ENCODE data around the gene SERPINB11.
"Not testable (repeated sequence)": the region's sequence is repeated elsewhere in the genome, so short reads cannot be mapped to it uniquely, and the experiment has no call there.

SERPINB11 gene

GRCh38 chr18:63730773-63731172 is 28.0 kb downstream of the SERPINB11 start:
- DNase-seq: no peak

- no peak for DNase-seq
Measured at GRCh38 chr18:63731215-63731614, 28.5 kb downstream of the SERPINB11 start.

- no peak for DNase-seq
Measured at GRCh38 chr18:63736876-63737275, 34.1 kb downstream of the SERPINB11 start.

- DNase-seq: no peak
Measured at GRCh38 chr18:63741769-63742168, 39.0 kb downstream of the SERPINB11 start.

GRCh38 chr18:63747006-63747405 is 44.2 kb downstream of the SERPINB11 start:
- no peak for DNase-seq

- DNase-seq: no peak
Measured at GRCh38 chr18:63749489-63749888, 46.7 kb downstream of the SERPINB11 start.

GRCh38 chr18:63752636-63753035 is 49.9 kb downstream of the SERPINB11 start:
- DNase-seq: no peak

DNA sequence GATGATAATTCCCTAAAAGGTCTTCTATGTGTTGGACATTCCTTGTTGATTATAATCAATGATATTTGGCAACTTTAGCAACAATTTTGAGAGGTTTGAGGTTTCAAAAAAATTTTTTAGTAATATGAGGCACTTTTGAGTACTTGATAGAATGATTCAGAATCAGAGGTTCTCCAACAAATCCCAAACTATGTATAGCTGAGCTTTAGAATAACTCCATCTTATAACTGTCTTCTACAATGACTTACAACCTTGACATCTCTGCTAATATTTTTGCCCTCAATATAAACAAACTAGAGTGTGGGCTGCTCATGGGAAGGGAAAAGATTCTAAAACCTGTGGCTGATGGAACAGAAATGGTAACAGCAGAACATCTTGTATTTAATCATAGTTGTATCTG is 50.9 kb downstream of the SERPINB11 start:
- DNase-seq: no peak

- DNase-seq: no peak
Measured at GRCh38 chr18:63757541-63757940, 54.8 kb downstream of the SERPINB11 start.

GRCh38 chr18:63758615-63759240 is 56.0 kb downstream of the SERPINB11 start:
- no peak for DNase-seq

- DNase-seq: not testable (repeated sequence)
Measured at GRCh38 chr18:63759786-63760185, 57.0 kb downstream of the SERPINB11 start.

GRCh38 chr18:63762518-63762917 is 59.8 kb downstream of the SERPINB11 start:
- DNase-seq: no peak

DNA sequence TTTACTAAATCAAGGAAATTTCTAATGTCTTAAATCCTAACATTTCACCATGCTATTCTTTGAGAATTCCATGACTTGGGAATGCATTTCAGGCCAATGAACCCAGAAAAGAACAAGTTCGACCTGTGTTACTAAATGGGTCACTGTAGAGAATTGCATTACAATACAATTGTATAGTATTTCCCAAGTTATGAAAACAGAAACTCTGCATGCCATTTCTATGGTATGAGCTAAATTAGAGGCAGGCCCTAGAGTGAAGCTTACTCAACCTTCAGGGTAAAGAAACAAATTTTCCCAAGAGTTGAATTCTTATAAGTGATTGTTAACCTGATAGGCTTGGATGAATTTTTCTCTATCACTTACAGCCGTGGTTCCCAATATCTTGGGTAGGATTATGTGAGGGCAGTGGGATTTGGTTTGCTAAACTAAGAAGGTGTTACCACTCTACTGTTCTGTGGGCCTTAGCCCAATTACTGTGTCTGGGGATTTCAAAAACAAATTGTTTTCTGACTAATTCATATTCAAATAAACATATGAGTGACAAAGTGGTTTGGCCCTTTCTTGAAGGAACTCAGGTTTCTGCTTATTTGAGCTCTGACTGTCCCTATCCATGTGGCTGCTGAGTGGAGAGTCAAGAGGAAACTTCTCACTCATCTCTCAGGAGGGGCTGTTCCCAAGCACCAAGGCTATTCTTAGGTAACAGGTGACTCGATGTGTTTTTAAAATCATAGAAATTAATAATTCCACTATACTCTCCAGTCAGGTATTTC is 61.3 kb downstream of the SERPINB11 start:
- DNase-seq: no peak

DNA sequence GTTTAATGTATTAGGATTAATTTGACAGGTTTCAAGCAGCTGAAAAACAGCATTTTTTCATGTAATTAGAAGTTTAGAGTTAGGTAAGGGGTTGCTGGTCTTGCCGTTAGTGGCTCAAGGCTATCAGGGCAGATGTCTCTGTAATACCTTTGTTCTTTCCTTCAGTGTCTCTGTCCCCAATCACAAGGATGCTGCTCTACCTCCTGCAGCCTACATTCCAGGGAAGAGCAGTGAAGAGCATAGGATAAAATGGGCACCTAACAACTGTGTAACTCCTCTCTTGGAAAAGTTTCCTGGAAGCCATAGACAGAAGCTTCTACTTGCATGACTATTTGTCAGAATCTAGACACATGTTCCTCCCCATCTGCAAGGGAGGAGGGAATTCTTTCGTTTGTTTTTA is 63.1 kb downstream of the SERPINB11 start:
- no peak for DNase-seq

Data from CD4-positive, alpha-beta T cell treated with Interleukin-4 for 1 hour (primary cell).